Measurements from ENCODE around the gene LCN6. TPM values are rescaled to one million over a fixed set of nuclear protein-coding genes. Genes with fewer than 3 reads are reported as not detected.

Gene LCN6
- total and polyA plus RNA-seq, 2 of the 4 experiments (the other 2 are of a cell fraction) = not detected

DNA sequence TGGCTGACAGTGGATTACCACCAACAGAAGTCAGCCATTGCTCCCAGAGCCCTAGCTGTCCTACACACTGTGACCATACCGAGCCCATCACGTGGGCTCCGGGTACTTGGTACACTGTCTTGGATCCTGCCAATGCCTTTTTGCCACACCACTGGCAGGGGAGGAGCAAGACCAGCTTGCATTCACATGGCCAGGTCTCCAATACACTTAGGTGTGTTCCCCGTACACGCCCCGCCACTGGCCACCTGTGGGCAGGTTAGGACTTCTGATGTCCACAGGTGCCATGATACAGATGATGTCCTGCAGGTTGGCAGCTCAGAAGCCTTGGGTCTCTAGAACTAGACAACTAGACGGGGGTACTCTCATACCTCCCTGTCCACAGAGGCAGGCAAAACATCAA is 41.3 kb downstream of the LCN6 start:
- H2BK15ac ChIP-seq (ENCODE audit: low read depth, low read length) = no peak overlapping the region
- H3K9ac ChIP-seq (ENCODE audit: low read depth, low read length) = no peak overlapping the region
- no peaks in the 10 kb centered on the region for H3K9me3 ChIP-seq (ENCODE audit: control insufficient read depth, insufficient read depth, low read length)
- H3K56ac ChIP-seq (ENCODE audit: extremely low read depth, insufficient read depth, low read length) = no peak overlapping the region
- H2BK5ac ChIP-seq (ENCODE audit: low read depth, low read length, poor library complexity, severe bottlenecking) = no peak overlapping the region
- TF ChIP-seq POLR2A (IDR thresholded peaks at IDR 0.05; ENCODE audit: low read depth, low read length) (no peak), CEBPB (IDR thresholded peaks at IDR 0.05; ENCODE audit: low read depth, low read length) (no peak), MAFK (IDR thresholded peaks at IDR 0.05; ENCODE audit: low read depth, low read length) (no peak), NFE2L2 (IDR thresholded peaks at IDR 0.05; ENCODE audit: low read depth, low read length) (no peak), SMC3 (IDR thresholded peaks at IDR 0.05; ENCODE audit: low read depth, low read length) (no peak), BHLHE40 (IDR thresholded peaks at IDR 0.05; ENCODE audit: low read depth, low read length) (no peak)
- TF ChIP-seq, protein P1, sequence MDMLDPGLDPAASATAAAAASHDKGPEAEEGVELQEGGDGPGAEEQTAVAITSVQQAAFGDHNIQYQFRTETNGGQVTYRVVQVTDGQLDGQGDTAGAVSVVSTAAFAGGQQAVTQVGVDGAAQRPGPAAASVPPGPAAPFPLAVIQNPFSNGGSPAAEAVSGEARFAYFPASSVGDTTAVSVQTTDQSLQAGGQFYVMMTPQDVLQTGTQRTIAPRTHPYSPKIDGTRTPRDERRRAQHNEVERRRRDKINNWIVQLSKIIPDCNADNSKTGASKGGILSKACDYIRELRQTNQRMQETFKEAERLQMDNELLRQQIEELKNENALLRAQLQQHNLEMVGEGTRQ (IDR thresholded peaks at IDR 0.05; ENCODE audit: low read depth, low read length) = no peak
- H4K20me1 ChIP-seq (ENCODE audit: insufficient read depth, low read length) = no peaks in the 10 kb centered on the region
- DNase-seq (no peak), ATAC-seq (ENCODE audit: low read depth) (no peak)
- H2BK20ac ChIP-seq (ENCODE audit: low read depth, low read length) = no peak overlapping the region
- no peak overlapping the region for H3K23ac ChIP-seq (ENCODE audit: low read depth, low read length)
- no peak overlapping the region for H4K5ac ChIP-seq (ENCODE audit: low read depth, low read length)
- H3K4me3 ChIP-seq (ENCODE audit: insufficient read depth, low read depth, low read length) = no peak overlapping the region
- intact Hi-C loops (cut with micrococcal nuclease) = no loop called here
- no peak overlapping the region for H3K4me2 ChIP-seq (ENCODE audit: low read depth, low read length)
- H4K8ac ChIP-seq (ENCODE audit: low read depth in 2 of 2, low read length in 2 of 2) = no peak overlapping the region
- H2BK120ac ChIP-seq (ENCODE audit: low read depth, low read length) = no peak overlapping the region
- no peak overlapping the region for H4K91ac ChIP-seq (ENCODE audit: insufficient read depth, low read depth, low read length)
- H3K18ac ChIP-seq (ENCODE audit: low read depth, low read length) = no peak overlapping the region
- no peak overlapping the region for H2AK5ac ChIP-seq (ENCODE audit: low read depth, low read length)
- CTCF ChIA-PET = no interaction called here
- H3K9me1 ChIP-seq (ENCODE audit: insufficient read depth, low read length) = no peaks in the 10 kb centered on the region
- in situ Hi-C loops (cut with MboI; ENCODE audit: low sequenced_read_pairs) = no loop called here
- no peak overlapping the region for H2AFZ ChIP-seq (replicated peaks; ENCODE audit: low read length, poor library complexity)
- no TSS peak for BruUV-seq (replicated peaks)
- POLR2A ChIA-PET (ENCODE audit: unreplicated experiment) = no interaction called here
- no peak overlapping the region for H3K27ac ChIP-seq (ENCODE audit: insufficient read depth, low read length)
- no peaks in the 10 kb centered on the region for H3K4me1 ChIP-seq (ENCODE audit: control insufficient read depth, insufficient read depth, low read length)
- no peaks in the 10 kb centered on the region for H3K79me1 ChIP-seq (ENCODE audit: low read depth in 1 of 2, low read length in 2 of 2)
- peaks cover 12% of the 10 kb centered on the region; the same call in 1 of the 2 replicates for H3K27me3 ChIP-seq (ENCODE audit: control insufficient read depth, insufficient read depth, low read length)
- H3K14ac ChIP-seq (replicated peaks; ENCODE audit: low read depth, low read length) = no peak overlapping the region
- H2AK9ac ChIP-seq (replicated peaks; ENCODE audit: low read depth, low read length, poor library complexity) = no peak overlapping the region
- no peaks in the 10 kb centered on the region for H3K36me3 ChIP-seq (ENCODE audit: control insufficient read depth, insufficient read depth, low read length)
- H3K4ac ChIP-seq (ENCODE audit: low read depth, low read length) = no peak overlapping the region
- dilution Hi-C loops (cut with HindIII; ENCODE audit: low sequenced_read_pairs, unreplicated experiment) = no loop called here
- no CpG with 5 or more reads among the region's 7 CpGs for WGBS, 2 experiments (ENCODE audit: extremely low coverage in 2 of 2, insufficient read length in 1 of 2)

Measured in IMR-90 (cell line).